Measurements from ENCODE around the gene SLC9A3.
"Not testable (repeated sequence)": the region's sequence is repeated elsewhere in the genome, so short reads cannot be mapped to it uniquely, and the experiment has no call there.

The SLC9A3 gene

DNA sequence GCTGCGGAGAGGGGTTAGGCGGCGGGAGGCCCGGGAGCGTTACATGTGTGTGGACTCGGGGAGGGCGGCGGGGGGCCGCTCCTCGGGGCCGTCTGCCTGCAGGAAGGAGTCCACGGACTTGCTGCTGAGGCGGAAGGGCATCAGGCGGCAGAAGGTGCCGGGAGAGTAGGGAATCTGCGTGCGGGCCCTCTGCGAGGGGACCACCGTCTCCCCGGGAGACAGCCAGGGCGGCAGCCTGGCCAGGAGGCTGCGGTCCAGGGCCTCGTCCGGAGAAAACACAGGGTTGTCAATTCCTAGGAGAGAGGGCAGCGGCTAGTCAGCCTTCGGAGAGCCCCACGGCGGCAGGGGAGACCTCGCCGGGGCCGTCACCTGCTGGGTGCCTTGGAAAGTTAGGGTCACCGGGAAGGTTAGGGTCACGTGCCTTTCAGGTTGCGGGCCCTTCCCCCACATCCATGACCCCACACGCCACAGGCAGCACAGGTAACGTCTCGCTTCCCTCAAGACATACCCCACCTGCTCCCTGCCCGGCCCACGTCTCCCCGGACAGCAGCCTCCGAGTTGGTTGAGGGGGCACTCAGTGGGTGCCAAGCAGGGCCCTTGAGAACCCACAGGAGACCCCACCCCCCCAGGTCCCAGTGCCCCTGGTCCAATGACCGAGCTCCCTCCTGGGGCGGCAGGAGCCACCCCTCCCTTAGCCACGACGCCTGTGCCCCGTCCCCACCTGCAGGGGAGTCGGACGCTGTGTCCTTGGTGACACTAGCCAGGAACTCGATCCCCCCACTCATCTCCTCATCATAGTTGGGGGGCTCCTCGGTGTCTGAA, 49.2 kb downstream of the SLC9A3 start:
- no peak for DNase-seq (ENCODE audit: low read depth)

DNA sequence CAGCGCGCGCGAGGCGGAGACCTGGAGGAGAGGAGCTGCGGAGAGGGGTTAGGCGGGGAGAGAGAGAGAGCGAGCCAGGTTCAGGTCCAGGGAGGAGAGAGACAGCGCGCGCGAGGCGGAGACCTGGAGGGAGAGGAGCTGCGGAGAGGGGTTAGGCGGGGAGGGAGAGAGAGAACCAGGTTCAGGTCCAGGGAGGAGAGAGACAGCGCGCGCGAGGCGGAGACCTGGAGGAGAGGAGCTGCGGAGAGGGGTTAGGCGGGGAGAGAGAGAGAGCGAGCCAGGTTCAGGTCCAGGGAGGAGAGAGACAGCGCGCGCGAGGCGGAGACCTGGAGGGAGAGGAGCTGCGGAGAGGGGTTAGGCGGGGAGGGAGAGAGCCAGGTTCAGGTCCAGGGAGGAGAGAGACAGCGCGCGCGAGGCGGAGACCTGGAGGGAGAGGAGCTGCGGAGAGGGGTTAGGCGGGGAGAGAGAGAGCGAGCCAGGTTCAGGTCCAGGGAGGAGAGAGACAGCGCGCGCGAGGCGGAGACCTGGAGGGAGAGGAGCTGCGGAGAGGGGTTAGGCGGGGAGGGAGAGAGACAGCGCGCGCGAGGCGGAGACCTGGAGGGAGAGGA, 49.9 kb downstream of the SLC9A3 start:
- not testable (repeated sequence) for DNase-seq (ENCODE audit: low read depth)

DNA sequence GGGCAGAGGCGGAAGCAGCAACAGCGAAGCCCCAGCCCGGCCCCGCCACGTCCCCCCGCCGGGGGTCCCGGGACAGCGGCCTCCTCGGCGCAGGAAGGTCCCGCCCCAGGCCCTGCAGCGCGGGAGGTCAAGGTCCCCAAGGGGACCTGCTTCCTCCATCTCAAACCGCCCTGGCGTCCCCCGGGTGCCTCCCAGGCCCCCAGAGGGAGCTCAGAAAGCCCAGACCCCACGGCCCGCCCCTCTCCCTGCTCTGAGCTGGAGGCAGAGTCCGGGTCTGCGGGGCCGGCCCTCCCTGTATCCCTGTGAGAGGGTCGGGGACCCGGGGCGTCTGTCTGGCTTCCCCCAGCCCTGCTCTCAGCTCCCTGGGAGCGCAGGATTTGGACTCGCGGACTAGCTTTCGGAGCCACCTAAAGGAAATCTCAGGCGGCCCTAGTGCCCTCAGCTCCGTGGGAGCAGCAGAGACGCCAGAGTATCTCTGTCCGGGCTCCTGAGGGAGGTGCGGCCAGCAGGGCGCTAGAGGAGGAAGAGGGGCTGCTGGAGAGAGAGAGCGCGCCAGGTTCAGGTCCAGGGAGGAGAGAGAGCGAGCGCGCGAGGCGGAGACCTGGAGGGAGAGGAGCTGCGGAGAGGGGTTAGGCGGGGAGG, 50.6 kb downstream of the SLC9A3 start:
- no peak for DNase-seq (ENCODE audit: low read depth)

DNA sequence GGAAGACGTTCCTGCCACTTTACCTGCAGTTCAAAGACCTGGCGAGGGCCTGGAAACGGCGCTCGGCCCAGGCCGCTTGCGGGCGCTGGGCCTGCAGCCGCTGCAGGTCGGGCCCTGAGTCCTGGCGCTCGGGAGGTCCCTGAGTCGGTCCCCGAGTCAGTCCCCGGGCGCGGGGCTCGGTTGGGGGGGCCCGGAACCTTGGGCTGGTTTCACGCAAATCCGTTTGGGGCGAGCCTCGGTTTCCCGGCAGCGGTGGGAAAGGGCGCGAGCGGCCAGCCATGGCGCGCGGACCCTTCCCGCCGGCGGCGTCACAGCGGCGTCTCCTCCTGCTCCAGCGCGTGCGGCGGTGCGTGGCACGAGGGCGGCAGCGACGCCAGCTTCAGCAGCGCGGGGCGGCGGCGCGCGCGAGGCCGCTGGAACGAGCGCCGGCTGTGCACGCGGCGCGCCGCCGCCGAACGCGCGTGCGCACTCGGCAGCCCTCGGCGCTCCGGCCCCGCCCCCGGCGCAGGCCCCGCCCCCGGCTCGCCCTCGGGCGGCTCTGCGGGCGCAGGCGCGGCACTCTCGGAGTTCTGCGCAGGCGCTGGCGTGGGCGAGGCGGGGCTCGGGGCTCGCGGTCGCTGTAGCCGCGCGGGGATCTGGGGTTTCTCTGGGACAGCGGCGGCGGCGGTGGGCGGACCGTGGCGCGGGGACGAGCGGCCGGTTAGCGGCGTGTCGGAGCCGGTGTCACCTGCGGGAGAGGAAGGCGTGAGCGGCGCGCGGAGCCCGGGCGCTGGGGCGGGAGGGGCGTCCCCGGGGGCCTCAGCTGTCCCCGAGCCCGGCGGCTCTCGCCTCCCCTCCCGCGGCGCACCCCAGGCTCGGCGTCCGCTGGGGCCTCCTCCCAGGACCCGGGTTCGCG, 51.3 kb downstream of the SLC9A3 start:
- peak; percentile 32 for DNase-seq (ENCODE audit: low read depth)

DNA sequence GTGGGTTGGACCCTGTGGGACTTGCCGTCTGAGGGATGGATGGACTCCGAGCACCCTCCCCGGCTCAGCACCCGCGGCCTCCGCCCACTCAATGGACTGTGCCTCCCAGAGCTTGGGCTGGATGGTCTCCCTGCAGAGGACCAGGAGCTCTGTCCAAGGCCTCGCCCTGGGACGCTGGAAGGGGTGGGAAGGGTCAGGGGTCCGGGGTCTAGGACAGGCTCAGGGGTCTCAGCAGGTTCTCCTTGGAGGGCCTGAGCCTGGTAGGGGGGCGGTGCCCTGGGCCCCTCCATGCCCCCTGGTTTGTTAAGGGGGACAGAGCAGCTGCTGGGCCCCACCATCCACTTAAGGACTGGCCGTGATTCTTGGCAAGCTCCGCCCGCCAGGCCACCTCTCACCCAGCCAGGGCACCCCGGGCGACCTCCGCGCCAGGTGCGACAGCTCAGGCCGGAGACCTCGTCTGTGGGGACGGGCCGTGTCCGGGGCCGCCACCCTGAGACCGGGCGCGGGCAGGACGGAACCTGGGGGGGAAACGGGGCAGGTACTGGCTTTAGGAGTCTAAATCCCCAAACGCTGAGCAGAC, 52.1 kb downstream of the SLC9A3 start:
- DNase-seq (ENCODE audit: low read depth) = no peak

DNA sequence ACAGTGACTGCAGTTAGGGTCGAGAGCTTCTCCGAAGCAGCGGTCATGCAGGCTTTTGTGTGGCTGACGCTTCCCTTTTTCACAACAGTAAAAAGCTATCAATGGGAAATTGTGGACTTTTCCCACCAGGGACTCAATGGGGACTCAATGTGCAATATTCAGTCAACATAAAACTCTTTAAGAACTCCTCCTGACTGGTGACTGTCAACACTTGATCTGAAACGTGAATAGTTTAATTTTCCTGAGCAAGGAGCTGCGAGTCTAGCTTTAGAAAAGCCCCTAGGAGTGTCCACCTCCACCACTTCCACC, 52.5 kb downstream of the SLC9A3 start:
- no peak for DNase-seq (ENCODE audit: low read depth)

- DNase-seq (ENCODE audit: low read depth) = no peak
Measured at GRCh38 chr5:470961-471749, 53.1 kb downstream of the SLC9A3 start.

DNA sequence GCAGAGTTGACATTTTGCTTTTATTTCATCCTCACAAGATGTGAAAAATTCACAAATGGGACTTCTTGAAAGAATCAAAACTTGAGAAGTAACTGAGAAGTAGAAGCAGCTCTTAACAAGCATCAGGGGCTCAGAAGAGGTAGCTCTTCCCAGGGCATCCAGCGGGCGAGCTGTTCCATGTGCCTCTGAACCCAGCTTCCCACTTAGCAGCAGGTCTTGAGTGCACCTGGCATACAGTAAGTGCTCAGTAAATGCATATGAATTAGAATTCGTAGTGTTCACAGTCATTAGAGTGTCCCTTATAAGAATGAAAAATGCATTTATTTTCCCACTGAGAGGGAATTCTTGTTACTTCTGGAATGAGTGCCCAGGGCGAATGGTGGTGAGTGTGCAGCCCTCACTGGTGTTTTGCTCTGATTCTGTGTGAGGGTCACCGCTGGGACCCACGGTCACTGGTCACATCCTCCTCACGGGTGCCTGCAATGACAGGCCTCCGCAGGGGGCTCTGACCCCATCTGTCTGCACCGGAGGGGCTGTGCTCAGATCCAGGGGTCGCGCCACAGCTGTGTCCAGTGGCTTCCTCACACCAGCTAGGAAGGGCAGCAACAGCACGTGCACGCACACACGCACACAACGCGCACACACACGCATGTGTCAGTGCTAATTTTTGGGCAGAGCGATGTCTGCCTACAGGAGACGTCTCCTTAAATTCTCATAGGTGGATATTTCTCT, 54.3 kb downstream of the SLC9A3 start:
- no peak for DNase-seq (ENCODE audit: low read depth)

DNA sequence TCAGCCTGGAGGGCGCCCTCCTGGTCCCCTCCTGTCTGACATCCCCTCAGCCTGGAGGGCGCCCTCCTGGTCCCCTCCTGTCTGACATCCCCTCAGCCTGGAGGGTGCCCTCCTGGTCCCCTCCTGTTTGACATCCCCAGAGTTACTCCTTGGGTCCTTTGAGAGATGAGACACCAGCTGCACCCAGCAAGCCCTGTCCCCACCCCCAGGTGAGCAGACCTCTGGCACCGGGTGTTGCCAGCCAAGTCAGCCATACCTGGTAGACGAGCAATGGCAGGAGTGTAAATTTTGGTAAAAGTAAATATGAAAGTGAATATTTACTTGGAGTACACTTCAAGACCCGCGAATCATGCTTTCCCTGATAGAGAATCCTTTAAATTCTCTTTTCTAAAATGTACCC, 55.8 kb downstream of the SLC9A3 start:
- no peak for DNase-seq (ENCODE audit: low read depth)

DNA sequence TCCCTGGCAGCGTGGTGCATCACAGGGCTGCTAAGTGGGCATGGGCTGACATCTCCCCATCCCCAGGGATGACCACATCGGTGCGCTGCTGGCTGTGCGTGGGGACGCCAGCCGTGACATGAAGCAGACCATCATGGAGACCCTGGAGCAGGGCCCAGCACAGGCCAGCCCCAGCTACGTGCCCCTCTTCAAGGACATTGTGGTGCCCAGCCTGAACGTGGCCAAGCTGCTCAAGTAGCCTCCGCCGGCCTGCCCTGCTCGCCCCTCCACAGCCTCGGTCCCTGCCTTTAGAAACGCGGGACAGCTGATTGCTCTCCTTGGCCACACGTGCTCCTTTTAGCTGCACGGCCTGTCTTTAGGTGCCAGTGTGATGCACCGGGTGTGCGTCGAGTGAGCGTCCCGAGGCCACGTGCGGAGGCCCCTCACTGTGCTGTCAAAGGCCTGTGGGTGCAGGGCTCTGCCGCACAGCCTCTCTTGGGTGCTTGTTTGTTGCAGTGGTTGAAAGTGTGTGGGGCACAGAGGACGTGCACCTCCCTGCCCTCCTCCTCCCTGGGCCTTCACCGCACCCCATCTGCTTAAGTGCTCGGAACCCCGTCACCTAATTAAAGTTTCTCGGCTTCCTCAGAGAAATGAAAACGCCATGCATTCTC, 57.5 kb downstream of the SLC9A3 start:
- DNase-seq (ENCODE audit: low read depth) = no peak

DNA sequence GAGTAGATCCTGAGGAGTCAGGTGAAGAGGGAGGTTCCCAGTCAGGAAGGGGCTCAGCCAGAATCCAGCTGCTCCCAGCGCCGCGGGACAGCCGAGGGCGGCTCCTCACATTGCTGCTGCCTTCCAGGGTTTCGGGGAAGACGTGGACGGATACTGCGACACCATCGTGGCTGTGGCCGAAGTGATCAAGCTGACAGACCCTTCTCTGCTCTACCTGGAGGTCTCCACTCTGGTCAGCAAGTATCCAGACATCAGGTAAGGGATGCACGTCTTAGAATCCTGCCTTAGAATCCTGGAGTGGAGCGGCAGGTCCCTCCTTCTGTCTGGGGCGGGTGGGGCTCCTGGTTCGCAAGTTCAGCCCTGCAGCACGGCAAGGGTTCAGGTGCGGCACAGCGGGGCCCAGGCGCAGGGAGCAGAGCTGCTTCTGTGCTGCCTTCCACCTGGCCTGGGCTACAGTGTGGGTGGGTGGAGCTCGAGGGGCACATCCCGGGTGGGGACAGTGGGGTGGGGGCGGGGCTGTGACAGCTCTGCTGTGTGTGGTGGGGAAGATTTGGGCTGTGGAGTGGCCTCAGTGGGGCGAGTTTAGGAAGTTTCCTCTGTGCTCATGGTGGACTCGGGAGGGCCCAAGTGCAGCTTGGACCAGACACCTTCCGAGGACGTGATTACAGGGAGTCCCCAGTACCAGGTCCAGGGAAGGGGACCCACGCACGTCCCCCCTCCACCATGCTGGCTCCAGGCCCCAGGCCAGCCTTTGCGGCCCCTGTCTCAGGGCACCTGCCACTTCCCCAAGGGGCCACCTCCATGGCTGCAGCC, 58.5 kb downstream of the SLC9A3 start:
- no peak for DNase-seq (ENCODE audit: low read depth)

DNA sequence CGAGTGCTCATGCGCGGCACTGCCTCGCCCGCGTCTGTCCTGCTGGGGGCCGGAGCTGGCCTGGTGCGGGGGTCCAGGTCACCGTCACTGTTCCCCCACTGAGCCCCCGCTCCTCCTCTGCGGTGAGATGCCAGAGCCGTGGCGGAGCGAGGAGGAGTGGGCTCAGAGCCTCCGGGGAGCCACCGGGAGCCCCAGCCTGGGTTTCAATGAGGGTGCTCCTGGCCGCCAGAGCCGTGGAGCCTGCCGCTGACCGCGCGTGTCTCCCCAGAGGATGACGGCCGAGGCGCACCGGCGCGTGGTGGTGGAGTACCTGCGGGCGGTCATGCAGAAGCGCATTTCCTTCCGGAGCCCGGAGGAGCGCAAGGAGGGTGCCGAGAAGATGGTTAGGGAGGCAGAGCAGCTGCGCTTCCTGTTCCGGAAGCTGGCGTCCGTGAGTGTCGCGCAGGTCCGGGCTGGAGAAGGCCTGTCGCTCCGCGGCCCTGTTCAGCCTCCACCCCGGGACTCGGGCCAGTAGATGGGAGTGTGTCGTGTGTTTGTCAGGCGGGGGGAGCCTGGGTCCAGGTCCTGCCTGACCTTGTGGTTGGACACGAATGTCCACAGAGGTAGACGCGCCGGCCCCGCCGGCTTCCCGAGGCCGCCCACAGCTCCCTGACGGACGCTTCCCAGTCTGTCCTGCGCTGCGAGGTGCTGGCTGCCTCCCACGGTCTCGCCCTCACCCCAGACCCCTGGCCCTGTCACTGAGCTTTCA, 59.2 kb downstream of the SLC9A3 start:
- DNase-seq (ENCODE audit: low read depth) = no peak

- no peak for DNase-seq (ENCODE audit: low read depth)
Measured at GRCh38 chr5:464446-464842, 59.8 kb downstream of the SLC9A3 start.

DNA sequence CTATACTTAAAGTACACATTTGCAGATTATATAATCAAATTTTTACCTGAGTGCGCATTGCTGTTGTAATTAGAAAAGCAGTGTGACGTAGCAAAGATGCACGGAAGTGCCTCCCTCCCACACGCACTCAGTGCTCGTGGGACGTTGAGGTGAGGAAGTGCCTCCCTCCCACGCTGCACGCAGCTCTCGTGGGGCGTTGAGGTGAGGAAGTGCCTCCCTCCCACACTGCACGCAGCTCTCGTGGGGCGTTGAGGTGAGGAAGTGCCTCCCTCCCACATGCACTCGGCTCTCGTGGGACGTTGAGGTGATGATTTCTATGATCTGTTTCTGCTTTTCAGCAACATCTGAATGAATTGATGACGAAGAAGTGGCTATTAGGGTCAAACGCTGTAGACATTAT, 60.3 kb downstream of the SLC9A3 start:
- no peak for DNase-seq (ENCODE audit: low read depth)

DNA sequence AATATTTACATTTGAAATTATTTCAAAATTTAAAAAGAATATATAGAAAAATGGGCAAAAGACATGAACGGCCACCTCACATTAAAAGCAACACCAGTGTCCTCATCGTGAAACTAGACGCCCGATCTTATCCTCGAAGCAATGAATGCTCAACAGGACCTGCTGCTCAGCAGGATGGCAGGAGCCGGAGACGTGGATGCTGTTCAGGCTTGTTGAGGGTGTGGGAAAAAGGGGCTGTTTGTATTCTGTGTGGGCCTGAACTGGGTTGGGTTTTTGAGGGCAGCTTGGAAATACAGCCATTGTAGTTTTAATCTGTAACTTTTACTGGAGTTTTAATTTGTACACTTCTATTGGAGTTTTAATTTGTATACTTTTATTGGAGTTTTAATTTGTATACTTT, 60.9 kb downstream of the SLC9A3 start:
- no peak for DNase-seq (ENCODE audit: low read depth)

- DNase-seq (ENCODE audit: low read depth) = no peak
Measured at GRCh38 chr5:462051-462481, 62.2 kb downstream of the SLC9A3 start.

- no peak for DNase-seq (ENCODE audit: low read depth)
Measured at GRCh38 chr5:460273-460625, 64.0 kb downstream of the SLC9A3 start.

DNA sequence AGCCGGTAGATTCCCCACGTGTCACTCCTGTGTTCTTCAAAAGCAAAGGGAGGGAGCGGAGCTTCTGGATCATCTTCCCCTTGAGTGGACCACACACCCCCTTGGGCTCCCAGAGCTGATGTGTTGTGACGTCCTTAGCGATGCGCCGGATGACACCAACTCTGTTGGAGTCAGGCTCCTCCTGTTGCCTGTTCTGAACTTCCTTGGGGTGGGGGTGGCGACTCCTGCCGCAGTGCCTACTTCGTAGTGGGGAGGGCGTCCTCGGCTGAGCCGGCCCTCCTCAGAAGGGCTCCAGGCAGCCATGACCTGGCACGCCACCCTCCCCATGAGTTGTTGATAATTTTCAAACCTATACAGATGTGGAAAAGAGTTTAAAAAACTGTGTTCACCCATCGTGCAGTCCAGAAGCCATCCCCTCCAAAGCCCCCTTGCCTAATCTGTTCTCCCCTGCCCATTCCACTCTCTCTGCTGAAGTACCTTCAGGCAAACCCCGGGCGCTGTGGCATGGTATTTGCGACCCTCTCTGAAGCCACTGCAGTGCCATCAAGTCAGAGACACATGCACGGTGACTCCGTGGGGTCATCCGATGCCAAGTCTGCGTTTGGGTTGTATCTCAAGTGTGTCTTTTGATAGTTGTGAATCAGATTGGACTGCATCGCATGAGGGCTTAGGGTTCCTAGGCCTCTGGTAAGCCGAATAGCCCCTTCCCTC, 64.5 kb downstream of the SLC9A3 start:
- no peak for DNase-seq (ENCODE audit: low read depth)
